ENCODE data around the gene MBOAT2.

DNA sequence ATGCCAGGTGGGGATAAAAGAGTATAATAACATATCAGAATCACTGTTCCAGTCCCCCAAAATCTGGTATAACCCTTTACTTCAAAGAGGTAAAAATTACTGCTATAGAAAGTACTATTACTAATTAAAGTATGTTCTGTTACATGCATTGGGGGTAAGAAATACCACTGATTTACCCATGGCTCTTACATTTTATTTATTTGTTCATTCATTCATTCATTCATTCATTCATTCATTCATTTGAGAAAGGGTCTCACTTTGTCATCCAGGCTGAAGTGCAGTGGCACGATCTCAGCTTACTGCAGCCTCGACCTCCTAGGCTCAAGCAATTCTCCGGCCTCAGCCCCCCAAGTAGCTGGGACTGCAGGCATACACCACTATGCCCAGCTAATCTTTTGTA, 74.4 kb downstream of the MBOAT2 start:
- TF ChIP-seq, protein P1, sequence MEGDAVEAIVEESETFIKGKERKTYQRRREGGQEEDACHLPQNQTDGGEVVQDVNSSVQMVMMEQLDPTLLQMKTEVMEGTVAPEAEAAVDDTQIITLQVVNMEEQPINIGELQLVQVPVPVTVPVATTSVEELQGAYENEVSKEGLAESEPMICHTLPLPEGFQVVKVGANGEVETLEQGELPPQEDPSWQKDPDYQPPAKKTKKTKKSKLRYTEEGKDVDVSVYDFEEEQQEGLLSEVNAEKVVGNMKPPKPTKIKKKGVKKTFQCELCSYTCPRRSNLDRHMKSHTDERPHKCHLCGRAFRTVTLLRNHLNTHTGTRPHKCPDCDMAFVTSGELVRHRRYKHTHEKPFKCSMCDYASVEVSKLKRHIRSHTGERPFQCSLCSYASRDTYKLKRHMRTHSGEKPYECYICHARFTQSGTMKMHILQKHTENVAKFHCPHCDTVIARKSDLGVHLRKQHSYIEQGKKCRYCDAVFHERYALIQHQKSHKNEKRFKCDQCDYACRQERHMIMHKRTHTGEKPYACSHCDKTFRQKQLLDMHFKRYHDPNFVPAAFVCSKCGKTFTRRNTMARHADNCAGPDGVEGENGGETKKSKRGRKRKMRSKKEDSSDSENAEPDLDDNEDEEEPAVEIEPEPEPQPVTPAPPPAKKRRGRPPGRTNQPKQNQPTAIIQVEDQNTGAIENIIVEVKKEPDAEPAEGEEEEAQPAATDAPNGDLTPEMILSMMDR (IDR thresholded peaks at IDR 0.05; ENCODE audit: low read depth, low read length) = no peak
- no peak for TF ChIP-seq EZH2phosphoT487 (IDR thresholded peaks at IDR 0.05; ENCODE audit: low read depth)

All from OCI-LY3 (cell line).